ENCODE results near the gene PUS1.

- TF ChIP-seq, protein P1, sequence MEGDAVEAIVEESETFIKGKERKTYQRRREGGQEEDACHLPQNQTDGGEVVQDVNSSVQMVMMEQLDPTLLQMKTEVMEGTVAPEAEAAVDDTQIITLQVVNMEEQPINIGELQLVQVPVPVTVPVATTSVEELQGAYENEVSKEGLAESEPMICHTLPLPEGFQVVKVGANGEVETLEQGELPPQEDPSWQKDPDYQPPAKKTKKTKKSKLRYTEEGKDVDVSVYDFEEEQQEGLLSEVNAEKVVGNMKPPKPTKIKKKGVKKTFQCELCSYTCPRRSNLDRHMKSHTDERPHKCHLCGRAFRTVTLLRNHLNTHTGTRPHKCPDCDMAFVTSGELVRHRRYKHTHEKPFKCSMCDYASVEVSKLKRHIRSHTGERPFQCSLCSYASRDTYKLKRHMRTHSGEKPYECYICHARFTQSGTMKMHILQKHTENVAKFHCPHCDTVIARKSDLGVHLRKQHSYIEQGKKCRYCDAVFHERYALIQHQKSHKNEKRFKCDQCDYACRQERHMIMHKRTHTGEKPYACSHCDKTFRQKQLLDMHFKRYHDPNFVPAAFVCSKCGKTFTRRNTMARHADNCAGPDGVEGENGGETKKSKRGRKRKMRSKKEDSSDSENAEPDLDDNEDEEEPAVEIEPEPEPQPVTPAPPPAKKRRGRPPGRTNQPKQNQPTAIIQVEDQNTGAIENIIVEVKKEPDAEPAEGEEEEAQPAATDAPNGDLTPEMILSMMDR (IDR thresholded peaks at IDR 0.05; ENCODE audit: poor library complexity, severe bottlenecking), result no peak
- TF ChIP-seq EP300 (conservative IDR thresholded peaks at IDR 0.05; ENCODE audit: poor library complexity, severe bottlenecking), result no peak
- TF ChIP-seq POLR2AphosphoS5 (IDR thresholded peaks at IDR 0.05), result no peak
- no peak for TF ChIP-seq SMC3 (conservative IDR thresholded peaks at IDR 0.05; ENCODE audit: poor library complexity)
- no peak for TF ChIP-seq TAF1 (IDR thresholded peaks at IDR 0.05; ENCODE audit: low read depth)
These were observed 17.9 kb upstream of the PUS1 start for GRCh38 chr12:131911028-131911650.
